ENCODE measurements around the gene PPP1R12A.
A peak's percentile ranks its signal among the peaks of the same experiment; 100 is the strongest.
"Not testable (repeated sequence)": the region's sequence is repeated elsewhere in the genome, so short reads cannot be mapped to it uniquely, and the experiment has no call there.

Gene PPP1R12A

DNA sequence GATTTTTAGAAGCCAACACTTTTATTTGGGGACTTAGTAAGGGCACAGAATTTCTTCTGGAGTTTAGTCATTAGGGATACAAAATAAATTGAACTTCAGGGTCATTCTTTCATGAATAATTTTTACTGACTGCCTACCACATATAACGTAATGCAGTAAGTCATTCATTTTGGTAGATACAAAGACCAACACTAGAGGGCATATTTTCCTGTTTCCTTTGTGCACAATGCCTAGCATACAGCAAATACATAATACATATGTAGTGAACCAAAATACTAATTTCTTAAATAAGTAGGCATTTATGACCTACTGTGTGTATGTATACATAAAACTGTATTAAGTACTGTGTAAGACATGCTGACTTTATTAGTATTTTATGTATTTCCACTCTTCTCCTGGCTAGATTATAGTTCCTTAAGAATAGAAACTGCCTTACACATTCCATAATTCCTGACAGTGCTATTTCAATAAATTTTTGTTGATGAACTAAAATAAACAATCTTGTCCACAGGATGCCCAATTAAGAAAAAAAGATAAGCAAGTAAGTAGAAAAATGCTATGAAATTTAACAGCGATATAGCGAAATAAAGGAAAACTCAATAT lies 47.9 kb downstream of the PPP1R12A start:
- TF ChIP-seq, protein P1, sequence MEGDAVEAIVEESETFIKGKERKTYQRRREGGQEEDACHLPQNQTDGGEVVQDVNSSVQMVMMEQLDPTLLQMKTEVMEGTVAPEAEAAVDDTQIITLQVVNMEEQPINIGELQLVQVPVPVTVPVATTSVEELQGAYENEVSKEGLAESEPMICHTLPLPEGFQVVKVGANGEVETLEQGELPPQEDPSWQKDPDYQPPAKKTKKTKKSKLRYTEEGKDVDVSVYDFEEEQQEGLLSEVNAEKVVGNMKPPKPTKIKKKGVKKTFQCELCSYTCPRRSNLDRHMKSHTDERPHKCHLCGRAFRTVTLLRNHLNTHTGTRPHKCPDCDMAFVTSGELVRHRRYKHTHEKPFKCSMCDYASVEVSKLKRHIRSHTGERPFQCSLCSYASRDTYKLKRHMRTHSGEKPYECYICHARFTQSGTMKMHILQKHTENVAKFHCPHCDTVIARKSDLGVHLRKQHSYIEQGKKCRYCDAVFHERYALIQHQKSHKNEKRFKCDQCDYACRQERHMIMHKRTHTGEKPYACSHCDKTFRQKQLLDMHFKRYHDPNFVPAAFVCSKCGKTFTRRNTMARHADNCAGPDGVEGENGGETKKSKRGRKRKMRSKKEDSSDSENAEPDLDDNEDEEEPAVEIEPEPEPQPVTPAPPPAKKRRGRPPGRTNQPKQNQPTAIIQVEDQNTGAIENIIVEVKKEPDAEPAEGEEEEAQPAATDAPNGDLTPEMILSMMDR (IDR thresholded peaks at IDR 0.05; ENCODE audit: extremely low read depth, insufficient read depth, missing control alignments) = peak; percentile 44
- in situ Hi-C loops (cut with MboI; ENCODE audit: low pct_unique_long_range_greater_than_20kb, low sequenced_read_pairs, unreplicated experiment) = no loop called here
- no peak for DNase-seq (ENCODE audit: low spot score)

GRCh38 chr12:79885911-79886490 lies 48.9 kb downstream of the PPP1R12A start:
- TF ChIP-seq, protein P1 (IDR thresholded peaks at IDR 0.05; ENCODE audit: extremely low read depth, insufficient read depth, missing control alignments) = no peak
- DNase-seq (ENCODE audit: low spot score) = no peak
- in situ Hi-C loops (cut with MboI; ENCODE audit: low pct_unique_long_range_greater_than_20kb, low sequenced_read_pairs, unreplicated experiment) = no loop called here

- in situ Hi-C loops (cut with MboI; ENCODE audit: low pct_unique_long_range_greater_than_20kb, low sequenced_read_pairs, unreplicated experiment) = no loop called here
- no peak for DNase-seq (ENCODE audit: low spot score)
- TF ChIP-seq, protein P1 (IDR thresholded peaks at IDR 0.05; ENCODE audit: extremely low read depth, insufficient read depth, missing control alignments) = no peak
Observed at GRCh38 chr12:79884401-79885006, 50.4 kb downstream of the PPP1R12A start.

DNA sequence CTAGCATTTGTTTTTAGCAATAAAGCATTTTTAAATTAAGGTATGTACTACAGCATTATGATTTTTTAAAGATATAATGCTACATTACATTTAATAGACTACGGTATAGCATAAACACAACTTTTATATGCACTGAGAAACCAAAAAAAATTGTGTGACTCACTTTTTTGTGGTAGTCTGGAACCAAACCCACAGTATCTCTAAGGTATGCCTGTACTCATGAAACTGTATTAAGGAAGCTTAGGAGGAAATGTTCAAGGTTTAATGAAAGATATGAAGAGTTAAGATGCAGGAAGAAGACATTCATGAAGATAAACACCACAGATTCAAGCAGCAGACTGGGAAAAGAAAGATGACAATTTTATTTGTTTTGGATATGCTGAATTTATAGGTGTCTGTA lies 51.7 kb downstream of the PPP1R12A start:
- in situ Hi-C loops (cut with MboI; ENCODE audit: low pct_unique_long_range_greater_than_20kb, low sequenced_read_pairs, unreplicated experiment) = no loop called here
- TF ChIP-seq, protein P1 (IDR thresholded peaks at IDR 0.05; ENCODE audit: extremely low read depth, insufficient read depth, missing control alignments) = no peak
- no peak for DNase-seq (ENCODE audit: low spot score)

GRCh38 chr12:79881351-79881750 lies 53.5 kb downstream of the PPP1R12A start:
- no peak for DNase-seq (ENCODE audit: low spot score)
- in situ Hi-C loops (cut with MboI; ENCODE audit: low pct_unique_long_range_greater_than_20kb, low sequenced_read_pairs, unreplicated experiment) = no loop called here
- TF ChIP-seq, protein P1 (IDR thresholded peaks at IDR 0.05; ENCODE audit: extremely low read depth, insufficient read depth, missing control alignments) = no peak

DNA sequence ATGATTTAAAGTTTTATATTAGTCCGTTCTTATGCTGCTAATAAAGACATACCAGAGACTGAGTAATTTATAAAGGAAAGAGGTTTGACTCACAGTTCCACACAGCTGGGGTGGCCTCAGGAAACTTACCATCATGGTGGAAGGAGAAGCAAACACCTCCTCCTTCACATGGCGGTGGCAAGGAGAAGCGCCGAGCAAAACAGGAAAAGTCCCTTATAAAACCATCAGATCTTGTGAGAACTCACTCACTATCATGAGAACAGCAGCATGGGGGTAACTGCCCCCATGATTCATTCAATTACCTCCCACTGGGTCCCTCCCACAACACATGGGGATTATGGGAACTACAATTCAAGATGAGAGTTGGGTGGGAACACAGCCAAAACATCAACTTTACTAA lies 56.4 kb downstream of the PPP1R12A start:
- in situ Hi-C loops (cut with MboI; ENCODE audit: low pct_unique_long_range_greater_than_20kb, low sequenced_read_pairs, unreplicated experiment); DNase-seq (ENCODE audit: low spot score): not testable (repeated sequence)

- TF ChIP-seq, protein P1 (IDR thresholded peaks at IDR 0.05; ENCODE audit: extremely low read depth, insufficient read depth, missing control alignments) = no peak
- DNase-seq (ENCODE audit: low spot score) = no peak
Observed at GRCh38 chr12:79877246-79877645, 57.7 kb downstream of the PPP1R12A start.

More at GRCh38 chr12:79877246-79877645, 57.7 kb downstream of the PPP1R12A start:
- in situ Hi-C loops (cut with MboI; ENCODE audit: low pct_unique_long_range_greater_than_20kb, low sequenced_read_pairs, unreplicated experiment) = no loop called here

Data from GM13977 (cell line).